GM21576 (cell line): ENCODE results near the gene CABCOCO1.

Experiments
- ATAC-seq: cut with Tn5 transposase; IDR thresholded peaks from one replicate; pipeline ENCODE4 v1.9.1; 2021; ENCODE audit warnings: mild to moderate bottlenecking, moderate library complexity; ENCODE audit not compliant: unreplicated experiment

The CABCOCO1 gene

GRCh38 chr10:61779950-61780659, 117.4 kb downstream of the CABCOCO1 start:
- no peak for ATAC-seq

DNA sequence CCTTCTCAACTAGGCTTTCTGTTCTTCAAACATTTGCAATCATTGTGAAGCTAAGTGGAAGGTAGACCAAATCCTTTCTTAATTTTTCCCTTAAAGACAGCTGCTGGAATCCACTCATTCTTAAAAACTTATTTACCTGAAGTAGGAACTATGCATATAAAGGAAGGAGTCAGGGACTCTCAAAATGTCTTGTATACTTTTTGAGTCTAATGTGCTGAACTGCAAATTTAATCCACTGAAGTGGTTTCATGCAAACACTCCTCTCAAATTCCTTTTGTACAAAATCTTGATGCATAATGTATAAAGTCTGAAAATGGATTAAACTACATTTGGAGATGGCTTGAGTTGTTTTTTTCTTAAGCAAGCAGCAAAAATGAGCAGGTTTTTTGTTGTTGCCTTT, 118.0 kb downstream of the CABCOCO1 start:
- ATAC-seq: no peak

GRCh38 chr10:61781969-61782403, 119.3 kb downstream of the CABCOCO1 start:
- ATAC-seq: no peak

- ATAC-seq: no peak
These were observed 121.8 kb downstream of the CABCOCO1 start for GRCh38 chr10:61784354-61785133.

DNA sequence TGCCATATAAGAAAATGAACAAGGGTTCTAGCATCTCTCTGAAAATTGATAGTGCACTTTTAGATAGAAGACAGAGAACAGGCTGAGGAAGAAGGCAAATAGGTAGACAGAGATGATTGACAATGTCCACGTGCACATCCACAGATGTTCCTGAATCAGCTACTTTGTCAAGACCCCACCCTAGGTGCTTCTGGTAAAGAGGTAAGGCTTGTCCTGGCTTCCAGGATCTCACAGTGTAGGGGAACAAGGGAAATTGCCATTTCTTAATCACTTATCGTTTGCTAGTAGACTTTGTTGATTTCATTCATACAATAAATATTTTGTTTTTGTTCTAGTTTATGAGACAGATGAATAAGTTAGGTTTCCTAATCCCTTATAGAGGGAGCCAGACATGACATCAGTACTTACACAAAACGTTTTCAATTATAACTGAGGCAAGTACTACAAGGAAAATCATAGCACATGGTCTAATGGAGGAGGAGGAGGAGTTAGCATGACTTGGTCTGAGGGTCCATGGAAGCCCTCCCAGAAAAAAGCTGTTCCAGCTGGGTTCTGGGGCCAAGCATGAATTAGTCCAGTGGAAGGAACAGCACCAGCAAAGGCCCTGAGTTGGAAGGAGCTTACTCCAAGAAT, 122.9 kb downstream of the CABCOCO1 start:
- no peak for ATAC-seq

GRCh38 chr10:61786728-61787127, 124.0 kb downstream of the CABCOCO1 start:
- peak; percentile 100 for ATAC-seq

DNA sequence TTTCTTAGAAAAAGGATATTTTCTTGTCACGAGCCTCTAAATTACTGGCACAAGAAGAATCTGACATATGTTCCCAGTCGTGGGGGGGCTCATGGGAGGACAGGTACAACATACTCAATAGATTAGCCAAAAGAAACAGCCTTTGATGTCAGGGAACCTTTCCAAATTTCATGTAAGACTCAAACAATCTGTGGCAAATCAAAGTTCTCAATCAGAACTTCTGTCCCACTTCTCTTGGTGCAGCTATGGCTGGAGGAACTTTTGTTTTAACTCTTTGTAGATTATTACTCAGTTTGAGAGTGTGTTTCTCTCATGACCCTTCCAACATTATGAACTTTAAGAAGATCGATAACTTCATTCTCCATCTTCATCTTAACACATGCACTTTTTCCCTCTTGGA, 124.4 kb downstream of the CABCOCO1 start:
- no peak for ATAC-seq

DNA sequence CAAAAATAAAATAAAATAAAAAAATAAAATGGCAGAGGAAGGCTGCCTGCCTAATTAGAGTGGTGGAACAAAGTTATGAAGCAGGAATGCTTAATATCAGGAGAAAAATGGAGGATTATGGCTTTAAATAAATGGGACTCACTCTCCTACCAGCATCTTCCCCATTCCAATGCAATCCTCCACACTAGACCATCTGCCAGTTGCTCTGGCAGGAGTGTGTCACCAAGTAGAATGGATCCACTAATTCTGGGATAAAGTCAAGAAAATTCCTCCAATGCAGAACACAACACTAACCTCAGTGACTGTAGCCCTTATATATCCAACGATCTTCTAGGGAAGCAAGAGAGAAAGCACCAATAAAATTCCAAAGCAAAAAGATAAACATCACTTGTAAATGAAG, 126.3 kb downstream of the CABCOCO1 start:
- no peak for ATAC-seq

DNA sequence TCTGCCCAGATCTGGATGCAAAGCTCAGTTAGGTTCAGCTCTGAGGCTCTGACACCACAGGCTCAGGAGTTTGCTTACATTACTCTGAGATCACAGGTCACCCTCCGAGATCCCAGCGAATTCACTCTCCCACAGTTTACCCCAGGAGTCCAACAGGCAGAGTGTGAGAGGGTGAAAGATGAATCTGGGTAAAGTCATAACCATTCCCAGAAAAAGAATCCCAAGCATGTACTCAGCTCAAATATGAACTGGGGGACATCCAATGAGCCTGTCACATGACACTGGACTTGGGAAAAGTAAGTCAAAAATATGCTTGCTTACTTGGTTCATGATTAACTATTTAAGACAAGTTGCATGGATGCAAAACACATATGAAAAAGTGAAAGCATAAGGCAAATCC, 128.5 kb downstream of the CABCOCO1 start:
- ATAC-seq: no peak

DNA sequence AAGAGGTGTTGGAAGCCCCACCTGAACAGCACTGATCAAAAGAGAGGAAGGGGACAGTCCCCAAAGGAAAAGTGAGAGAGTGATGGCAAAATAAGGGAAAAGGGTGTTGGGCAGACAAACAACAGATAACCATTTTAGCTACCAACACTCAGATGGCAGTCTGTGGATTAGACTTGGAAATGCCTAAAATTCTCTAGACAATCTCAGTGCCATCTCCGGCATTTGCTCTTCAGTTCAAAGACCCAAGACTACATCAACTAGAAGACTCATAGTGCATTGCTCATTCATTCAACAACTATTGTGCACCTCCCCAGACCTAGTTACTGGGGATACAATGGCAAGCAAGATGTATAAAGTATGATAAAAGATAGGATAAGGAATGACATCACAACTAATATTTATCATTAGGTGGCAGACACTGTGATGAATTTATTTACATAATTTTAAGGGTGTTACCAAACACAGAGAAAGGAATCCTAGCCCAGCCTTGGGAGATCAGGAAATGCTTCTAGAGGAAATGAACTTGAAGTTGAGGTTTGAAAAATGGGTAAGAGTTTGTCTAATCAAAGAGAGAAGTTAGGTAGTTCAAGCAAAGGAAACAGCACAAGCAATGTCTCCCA, 129.5 kb downstream of the CABCOCO1 start:
- ATAC-seq: no peak

DNA sequence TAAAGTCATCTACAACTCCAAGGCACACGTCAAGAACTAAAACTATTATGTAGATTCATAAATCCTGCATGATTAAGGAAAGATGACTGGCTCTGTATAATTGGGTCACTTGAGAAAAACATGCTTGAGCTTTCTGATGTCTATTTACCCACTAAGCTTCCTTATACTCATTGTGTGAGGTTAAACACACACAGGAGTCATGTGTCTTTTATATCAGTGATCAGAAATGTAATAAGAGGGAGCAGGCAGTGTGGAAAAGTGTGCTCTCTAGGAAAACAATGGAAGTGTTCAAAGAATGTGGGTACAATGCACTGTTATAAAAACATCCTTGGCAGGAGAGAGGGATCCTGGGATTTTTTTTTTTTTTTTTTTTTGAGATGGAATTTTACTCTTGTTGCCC, 130.2 kb downstream of the CABCOCO1 start:
- no peak for ATAC-seq

DNA sequence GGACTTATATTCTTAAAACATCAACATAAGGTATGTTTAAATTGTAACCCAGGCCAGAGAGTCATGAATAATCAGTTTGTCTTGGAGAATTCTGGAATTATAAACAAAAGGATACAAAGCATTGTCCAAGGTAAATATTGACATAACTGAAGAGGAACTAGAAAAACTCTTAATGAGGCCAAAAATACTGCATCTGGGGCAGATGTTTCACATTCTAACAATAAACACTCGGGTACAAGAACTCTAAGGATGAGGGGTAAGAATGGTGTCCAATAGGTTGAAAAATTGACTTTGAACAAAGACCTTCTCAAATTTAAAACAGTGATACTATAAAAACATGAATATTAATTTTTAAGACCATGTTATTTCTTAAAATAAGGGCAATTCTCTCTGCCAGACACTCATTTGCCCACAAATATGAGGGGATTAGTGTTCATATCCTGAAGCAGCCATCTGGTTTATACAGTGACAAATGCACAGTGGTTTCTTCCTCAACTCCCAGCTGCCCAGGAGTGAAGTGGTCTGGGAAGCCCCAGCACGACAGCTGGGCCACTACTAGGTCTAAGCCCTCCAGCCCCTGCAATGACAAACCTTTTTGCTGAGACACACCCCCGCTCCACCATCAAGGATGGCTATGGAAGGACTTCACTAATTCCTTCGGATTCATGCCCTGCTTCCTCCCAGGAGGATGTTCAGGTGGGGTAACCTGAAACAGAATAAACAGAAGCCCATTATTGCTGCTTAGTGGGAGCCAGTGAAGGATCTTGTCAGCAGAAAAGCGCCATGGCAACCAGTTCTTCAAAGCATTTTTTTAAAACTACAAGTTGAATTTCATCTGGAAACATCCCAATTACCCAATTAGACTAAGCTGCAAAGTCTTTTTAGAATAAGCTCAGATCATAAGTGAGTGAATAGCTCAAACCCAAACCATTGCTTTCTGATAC, 131.3 kb downstream of the CABCOCO1 start:
- no peak for ATAC-seq

- no peak for ATAC-seq
These were observed 132.4 kb downstream of the CABCOCO1 start for GRCh38 chr10:61795147-61795546.

DNA sequence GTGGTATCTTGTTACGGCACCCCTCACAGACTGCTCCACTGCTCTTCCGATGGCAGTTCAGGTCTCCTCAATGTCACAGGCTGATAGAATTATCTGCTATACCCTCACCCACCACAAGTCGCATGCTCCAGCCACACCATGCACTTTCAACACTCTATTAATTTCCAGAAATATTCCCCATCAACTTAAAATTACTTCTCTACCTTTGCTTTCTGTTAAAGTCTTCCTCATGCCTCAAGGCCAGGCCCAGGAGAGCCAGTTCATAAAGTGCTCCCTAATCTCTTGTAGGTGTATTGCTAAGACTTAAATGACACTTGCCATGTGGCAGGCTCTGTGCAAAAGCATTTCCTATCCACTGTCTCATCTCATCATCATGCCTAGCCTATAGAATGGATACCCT, 132.8 kb downstream of the CABCOCO1 start:
- no peak for ATAC-seq

- ATAC-seq: no peak
These were observed 134.1 kb downstream of the CABCOCO1 start for GRCh38 chr10:61796785-61797184.

DNA sequence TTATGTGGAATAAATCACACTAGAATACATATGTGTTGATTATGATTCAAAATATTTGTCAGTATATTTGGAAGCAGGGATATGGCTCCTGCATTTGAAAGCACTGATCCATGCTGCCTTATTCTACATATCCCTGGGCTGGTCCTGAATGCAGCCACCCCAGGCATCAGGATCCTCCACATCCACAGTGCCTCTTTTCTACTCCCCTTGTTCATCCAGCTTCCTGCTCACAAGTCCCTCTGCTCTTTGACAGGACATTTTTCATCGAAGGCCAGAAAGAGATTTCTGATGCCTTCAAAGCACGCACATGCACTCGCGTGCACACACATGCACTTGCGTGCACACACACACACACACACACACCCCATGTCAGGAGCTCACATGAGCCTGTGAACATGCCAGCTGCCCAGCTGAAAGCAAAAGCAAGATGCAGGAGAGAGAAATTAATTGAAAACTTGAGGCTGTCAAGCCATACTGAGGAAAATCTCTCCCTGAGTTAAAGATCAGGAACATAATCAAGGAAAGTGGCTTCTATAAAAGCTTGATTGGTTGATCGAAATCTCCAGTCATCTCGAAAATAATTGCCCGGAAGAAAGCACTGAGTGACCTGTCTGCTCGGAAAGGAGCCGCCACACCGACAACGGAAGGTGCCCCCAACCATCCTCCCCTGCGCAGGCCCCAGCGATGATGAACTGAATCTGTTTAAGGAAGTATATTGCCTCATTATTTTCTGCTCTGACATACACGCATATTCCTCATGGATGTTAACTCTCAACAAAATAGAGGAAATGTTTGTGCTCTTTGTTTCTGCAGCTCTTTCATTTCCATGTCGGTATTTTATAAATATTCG, 134.8 kb downstream of the CABCOCO1 start:
- no peak for ATAC-seq

- no peak for ATAC-seq
These were observed 136.0 kb downstream of the CABCOCO1 start for GRCh38 chr10:61798713-61799112.

GRCh38 chr10:61801484-61801883, 138.8 kb downstream of the CABCOCO1 start:
- no peak for ATAC-seq

- ATAC-seq: no peak
These were observed 140.5 kb downstream of the CABCOCO1 start for GRCh38 chr10:61803269-61803668.
